Fibroblast of peridontal ligament (primary cell): ENCODE results near the gene DDX39B.
"Not testable (repeated sequence)": the region's sequence is repeated elsewhere in the genome, so short reads cannot be mapped to it uniquely, and the experiment has no call there.

Experiments
- DNase-seq: peaks from one replicate; pipeline ENCODE4 v3.0.0-alpha.2; 2010; ENCODE audit errors: extremely low read depth

Gene DDX39B

DNA sequence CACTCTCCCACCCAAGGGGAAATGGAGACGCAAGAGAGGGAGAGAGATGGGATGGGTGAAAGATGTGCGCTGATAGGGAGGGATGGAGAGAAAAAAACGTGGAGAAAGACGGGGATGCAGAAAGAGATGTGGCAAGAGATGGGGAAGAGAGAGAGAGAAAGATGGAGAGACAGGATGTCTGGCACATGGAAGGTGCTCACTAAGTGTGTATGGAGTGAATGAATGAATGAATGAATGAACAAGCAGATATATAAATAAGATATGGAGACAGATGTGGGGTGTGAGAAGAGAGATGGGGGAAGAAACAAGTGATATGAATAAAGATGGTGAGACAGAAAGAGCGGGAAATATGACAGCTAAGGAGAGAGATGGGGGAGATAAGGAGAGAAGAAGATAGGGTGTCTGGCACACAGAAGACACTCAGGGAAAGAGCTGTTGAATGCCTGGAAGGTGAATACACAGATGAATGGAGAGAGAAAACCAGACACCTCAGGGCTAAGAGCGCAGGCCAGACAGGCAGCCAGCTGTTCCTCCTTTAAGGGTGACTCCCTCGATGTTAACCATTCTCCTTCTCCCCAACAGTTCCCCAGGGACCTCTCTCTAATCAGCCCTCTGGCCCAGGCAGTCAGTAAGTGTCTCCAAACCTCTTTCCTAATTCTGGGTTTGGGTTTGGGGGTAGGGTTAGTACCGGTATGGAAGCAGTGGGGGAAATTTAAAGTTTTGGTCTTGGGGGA lies 34.3 kb upstream of the DDX39B start:
- no peak for DNase-seq

DNA sequence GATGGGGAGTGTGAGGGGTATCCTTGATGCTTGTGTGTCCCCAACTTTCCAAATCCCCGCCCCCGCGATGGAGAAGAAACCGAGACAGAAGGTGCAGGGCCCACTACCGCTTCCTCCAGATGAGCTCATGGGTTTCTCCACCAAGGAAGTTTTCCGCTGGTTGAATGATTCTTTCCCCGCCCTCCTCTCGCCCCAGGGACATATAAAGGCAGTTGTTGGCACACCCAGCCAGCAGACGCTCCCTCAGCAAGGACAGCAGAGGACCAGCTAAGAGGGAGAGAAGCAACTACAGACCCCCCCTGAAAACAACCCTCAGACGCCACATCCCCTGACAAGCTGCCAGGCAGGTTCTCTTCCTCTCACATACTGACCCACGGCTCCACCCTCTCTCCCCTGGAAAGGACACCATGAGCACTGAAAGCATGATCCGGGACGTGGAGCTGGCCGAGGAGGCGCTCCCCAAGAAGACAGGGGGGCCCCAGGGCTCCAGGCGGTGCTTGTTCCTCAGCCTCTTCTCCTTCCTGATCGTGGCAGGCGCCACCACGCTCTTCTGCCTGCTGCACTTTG lies 33.6 kb upstream of the DDX39B start, which contains the start of gene TNF:
Gene TNF (plus strand): TSS at position 231 of the 567 bp plus-strand sequence. CDS start 177 bp downstream, at position 408.
- no peak for DNase-seq

DNA sequence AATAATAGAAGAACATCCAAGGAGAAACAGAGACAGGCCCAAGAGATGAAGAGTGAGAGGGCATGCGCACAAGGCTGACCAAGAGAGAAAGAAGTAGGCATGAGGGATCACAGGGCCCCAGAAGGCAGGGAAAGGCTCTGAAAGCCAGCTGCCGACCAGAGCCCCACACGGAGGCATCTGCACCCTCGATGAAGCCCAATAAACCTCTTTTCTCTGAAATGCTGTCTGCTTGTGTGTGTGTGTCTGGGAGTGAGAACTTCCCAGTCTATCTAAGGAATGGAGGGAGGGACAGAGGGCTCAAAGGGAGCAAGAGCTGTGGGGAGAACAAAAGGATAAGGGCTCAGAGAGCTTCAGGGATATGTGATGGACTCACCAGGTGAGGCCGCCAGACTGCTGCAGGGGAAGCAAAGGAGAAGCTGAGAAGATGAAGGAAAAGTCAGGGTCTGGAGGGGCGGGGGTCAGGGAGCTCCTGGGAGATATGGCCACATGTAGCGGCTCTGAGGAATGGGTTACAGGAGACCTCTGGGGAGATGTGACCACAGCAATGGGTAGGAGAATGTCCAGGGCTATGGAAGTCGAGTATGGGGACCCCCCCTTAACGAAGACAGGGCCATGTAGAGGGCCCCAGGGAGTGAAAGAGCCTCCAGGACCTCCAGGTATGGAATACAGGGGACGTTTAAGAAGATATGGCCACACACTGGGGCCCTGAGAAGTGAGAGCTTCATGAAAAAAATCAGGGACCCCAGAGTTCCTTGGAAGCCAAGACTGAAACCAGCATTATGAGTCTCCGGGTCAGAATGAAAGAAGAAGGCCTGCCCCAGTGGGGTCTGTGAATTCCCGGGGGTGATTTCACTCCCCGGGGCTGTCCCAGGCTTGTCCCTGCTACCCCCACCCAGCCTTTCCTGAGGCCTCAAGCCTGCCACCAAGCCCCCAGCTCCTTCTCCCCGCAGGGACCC lies 32.6 kb upstream of the DDX39B start:
- no peak for DNase-seq

DNA sequence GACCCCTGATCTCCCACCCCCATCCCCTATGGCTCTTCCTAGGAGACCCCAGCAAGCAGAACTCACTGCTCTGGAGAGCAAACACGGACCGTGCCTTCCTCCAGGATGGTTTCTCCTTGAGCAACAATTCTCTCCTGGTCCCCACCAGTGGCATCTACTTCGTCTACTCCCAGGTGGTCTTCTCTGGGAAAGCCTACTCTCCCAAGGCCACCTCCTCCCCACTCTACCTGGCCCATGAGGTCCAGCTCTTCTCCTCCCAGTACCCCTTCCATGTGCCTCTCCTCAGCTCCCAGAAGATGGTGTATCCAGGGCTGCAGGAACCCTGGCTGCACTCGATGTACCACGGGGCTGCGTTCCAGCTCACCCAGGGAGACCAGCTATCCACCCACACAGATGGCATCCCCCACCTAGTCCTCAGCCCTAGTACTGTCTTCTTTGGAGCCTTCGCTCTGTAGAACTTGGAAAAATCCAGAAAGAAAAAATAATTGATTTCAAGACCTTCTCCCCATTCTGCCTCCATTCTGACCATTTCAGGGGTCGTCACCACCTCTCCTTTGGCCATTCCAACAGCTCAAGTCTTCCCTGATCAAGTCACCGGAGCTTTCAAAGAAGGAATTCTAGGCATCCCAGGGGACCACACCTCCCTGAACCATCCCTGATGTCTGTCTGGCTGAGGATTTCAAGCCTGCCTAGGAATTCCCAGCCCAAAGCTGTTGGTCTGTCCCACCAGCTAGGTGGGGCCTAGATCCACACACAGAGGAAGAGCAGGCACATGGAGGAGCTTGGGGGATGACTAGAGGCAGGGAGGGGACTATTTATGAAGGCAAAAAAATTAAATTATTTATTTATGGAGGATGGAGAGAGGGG lies 31.7 kb upstream of the DDX39B start:
- no peak for DNase-seq

DNA sequence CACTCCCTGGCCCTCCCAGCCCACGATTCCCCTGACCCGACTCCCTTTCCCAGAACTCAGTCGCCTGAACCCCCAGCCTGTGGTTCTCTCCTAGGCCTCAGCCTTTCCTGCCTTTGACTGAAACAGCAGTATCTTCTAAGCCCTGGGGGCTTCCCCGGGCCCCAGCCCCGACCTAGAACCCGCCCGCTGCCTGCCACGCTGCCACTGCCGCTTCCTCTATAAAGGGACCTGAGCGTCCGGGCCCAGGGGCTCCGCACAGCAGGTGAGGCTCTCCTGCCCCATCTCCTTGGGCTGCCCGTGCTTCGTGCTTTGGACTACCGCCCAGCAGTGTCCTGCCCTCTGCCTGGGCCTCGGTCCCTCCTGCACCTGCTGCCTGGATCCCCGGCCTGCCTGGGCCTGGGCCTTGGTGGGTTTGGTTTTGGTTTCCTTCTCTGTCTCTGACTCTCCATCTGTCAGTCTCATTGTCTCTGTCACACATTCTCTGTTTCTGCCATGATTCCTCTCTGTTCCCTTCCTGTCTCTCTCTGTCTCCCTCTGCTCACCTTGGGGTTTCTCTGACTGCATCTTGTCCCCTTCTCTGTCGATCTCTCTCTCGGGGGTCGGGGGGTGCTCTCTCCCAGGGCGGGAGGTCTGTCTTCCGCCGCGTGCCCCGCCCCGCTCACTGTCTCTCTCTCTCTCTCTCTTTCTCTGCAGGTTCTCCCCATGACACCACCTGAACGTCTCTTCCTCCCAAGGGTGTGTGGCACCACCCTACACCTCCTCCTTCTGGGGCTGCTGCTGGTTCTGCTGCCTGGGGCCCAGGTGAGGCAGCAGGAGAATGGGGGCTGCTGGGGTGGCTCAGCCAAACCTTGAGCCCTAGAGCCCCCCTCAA lies 30.5 kb upstream of the DDX39B start, which contains the start of gene LTA:
Gene LTA (plus strand): TSS at position 249 of the 871 bp plus-strand sequence. CDS start 454 bp downstream, at position 703.
- no peak for DNase-seq

DNA sequence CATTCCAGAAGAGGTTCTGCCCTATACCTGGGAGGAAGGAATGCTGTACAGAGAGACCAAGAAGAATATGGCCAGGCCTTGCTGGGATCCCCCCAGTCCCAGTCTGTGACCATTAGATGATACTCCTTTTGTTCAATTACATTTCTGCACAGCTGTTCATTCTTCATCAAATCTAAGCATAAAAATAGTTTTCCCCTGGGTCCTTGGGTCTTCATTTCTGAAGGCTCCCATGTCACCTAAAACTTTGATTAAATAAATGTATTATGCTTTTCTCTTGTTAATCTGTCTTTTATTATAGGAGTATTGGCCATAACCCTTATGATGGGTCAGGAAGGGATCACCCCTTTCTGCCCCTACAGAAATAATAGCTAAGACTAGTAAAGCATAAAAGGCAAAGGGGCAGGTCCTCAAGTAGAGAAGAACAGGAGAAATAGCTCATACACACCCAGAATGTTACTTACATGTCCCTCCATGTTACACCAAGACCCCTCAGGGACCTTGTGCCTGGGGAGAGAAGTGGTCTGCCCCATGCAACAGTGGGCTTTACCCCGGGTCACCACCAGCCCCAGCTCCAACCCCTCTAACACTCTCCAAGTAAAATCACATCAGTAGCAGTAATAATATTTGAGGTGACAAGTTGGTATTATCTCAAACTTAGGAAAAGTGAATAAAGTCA lies 28.2 kb upstream of the DDX39B start:
- no peak for DNase-seq

DNA sequence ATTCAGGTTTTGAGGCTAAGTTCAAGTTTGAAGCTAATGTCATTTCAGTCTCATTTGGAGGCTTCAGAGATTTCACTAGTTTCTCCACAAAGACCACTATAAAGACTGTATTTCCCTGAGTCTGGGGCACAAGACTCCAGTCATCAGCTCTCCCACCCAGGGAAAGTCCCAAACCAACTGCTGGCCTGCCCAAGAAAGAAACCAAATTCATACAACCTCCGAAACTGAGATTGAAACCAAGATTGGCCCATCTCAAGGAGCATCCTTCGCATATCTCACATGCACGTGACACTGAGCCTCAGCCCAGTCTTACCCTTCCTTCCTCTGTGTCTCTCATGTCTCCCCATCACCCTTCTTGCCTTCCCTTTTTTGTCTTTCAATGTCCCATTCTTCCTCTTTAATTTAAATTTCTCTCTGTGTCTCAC lies 26.7 kb upstream of the DDX39B start:
- DNase-seq = no peak

DNA sequence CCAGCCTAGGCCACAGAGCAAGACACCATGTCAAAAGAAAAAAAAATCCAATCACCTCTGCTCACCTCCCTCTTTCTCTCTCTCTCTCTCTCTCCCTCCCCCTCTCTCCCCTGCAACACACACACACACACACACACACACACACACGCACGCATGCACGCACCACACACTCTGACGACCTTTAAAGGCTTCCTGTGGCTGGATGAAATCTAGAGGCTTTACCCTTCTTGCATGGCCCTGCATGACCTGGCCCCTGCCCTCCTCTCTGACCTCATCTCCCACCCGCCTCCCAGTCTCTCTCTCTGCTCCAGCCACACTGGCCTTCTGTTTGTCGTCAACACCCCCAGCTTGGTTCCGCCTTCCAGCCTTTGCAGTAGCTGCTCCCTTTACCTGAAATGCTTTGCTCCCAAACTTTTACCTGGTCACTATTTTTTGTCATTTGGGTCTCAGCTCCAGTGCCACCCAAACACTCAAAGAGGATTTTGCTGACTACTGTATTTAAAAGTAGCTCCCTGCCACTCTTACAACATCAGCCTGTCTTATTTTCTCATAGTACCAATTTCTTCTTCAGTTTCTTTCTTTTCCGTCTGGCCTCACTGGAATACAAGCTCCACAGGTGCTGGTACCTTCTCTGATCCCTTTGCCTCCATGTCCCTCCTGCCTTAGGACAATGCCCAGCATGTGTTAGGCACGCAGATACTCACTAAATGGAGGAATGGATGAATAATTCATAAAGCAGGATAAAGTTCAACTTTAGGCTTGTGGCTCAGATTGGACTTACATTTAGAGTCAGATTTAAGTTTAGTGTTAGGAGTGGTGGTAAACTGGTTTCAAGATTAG lies 25.9 kb upstream of the DDX39B start:
- no peak for DNase-seq

DNA sequence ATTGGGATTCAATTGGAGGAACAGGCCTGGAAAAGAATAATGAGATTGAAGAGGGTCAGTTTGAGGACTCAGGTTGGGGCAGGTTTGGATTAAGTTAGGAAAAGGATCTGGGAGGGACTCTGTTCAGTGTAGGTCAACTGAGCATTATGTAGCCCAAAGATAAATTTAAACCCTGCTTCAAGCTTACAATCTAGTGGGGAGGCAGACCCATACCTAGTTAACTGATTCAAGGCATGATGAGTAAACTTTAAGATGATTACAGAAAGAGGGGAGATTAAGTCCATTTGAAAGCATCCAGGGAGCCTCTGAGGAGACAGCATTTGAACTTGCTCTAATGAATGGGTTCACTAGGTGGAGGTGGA lies 18.9 kb upstream of the DDX39B start:
- DNase-seq = no peak

DNA sequence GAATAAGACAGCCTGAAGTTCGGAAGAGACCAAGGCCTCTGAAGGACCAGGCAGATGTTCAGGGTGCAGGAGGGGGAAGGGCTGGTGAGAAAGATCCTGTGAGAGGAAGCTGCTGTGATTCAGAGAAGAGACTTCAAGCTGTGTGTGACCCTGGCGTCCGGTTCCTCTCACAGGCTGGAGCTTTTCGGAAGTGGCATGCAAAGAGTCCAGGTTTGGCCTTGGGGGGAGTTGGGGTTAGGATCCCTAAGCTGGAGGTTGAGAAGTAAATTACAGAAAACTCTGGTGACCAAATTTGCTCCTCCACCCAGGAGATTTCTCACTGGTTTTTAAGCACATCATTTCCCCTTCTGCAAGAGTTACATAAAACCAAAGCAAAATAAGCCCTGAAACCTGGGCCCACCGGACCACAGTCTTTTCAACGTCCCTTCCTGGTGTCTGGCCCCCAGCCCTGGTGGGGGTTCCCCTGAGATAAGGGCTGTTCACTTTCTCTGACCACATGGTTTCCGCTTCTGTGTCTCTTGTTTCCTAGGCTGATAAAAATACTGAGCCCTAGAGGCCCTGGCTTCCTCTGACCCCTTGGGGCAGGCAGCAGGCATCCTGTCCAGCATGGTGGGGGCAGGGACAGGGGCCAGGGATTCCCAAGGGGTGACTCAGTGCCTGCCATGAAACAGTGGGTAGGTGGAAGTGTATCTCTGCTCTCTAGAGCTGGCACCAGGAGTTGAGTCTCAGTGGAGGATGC lies 18.3 kb upstream of the DDX39B start:
- DNase-seq = peak; percentile 11

DNA sequence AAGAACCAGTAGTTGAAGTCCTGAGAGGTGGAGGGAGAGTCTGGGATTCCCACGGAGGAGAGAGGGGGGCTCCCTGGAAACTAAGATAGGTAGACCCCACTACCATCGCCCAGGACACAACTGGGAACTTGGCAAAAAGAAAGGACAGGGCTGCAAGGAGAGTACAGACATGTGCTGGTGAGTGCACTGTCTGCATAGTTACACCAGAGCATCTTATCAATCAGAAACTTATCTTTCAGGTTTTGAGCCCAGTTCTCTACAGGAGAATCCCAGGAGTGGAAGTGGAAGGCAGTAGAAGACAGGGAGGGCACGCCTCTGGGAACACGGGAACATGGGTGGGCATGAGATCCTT lies 17.8 kb upstream of the DDX39B start:
- DNase-seq = no peak

DNA sequence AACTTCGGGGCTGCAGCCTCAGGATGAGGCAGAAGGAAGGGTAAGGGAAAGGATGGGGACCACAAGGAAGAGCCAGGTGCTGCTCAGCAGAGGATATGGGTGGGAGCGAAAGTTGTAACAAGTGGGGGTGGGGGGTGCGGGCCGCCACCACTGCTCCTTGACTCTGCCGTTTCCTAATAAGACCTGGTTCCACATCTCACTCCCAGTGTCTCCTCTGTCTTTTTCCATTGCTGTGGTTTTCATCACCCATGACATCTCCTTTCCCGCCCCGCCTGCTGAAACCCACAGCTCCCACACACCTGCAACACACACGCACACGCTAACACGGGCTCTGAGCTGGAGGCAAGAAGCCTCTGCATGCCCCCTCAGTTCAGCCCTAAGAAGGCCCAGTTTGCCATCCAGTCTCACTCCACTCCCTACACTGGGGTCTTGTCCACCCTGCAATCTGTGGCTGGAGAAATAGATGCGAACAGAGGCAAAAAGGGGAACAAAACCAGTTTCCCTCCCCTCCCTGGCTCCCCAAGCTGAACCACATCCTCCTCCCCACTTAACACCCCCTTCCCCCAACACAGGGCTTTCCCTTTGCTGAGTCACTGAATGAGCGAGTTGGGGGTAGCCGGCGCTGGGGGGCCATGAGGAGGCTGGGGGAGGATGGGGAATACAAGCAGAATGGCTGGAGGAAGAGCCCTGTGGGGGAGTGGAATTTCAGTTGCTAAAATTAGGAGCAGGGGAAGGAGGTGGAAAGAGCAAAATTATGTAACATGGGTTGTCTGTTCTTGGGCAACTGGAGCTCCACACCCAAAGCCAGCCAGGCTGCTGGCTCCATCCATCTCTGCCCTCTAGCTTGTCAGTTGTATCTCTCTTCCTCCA lies 17.1 kb upstream of the DDX39B start:
- DNase-seq = peak; percentile 18

DNA sequence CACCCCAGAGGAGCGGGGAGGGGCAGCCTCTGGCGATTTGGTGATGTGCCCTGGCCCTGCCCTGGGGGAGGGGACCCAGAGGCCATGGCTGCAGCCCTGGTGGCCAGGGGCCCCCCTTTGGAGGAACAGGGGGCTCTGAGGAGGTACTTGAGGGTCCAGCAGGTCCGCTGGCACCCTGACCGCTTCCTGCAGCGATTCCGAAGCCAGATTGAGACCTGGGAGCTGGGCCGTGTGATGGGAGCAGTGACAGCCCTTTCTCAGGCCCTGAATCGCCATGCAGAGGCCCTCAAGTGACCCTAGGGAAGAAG lies 16.5 kb upstream of the DDX39B start:
- DNase-seq = no peak

DNA sequence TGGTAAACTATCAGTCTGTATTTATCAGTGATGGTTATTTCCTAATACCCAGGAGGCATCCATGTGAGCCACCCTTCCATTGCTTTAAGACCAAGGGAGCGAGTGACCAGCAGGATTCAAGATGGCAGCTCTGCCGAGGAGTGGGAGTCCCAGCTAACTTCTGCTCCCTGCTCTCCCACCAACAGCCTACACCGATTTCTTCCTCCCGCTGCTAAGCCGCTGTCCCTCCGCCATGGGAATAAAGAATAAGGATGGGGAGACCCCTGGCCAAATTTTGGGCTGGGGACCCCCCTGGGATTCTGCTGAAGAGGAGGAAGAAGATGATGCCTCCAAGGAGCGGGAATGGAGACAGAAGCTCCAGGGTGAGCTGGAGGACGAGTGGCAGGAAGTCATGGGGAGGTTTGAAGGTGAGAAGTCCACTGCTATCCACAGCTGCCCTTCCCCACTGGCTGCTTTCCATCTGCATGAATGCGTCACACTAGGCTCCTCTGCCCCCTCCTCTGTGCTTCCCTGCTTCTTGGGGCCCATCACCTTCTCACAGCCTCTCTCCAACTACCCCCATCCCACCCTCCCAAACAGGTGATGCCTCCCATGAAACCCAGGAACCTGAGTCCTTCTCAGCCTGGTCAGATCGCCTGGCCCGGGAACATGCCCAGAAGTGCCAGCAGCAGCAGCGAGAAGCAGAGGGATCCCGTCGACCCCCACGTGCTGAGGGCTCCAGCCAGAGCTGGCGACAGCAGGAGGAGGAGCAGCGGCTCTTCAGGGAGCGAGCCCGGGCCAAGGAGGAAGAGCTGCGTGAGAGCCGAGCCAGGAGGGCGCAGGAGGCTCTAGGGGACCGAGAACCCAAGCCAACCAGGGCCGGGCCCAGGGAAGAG lies 15.9 kb upstream of the DDX39B start:
- DNase-seq = no peak

DNA sequence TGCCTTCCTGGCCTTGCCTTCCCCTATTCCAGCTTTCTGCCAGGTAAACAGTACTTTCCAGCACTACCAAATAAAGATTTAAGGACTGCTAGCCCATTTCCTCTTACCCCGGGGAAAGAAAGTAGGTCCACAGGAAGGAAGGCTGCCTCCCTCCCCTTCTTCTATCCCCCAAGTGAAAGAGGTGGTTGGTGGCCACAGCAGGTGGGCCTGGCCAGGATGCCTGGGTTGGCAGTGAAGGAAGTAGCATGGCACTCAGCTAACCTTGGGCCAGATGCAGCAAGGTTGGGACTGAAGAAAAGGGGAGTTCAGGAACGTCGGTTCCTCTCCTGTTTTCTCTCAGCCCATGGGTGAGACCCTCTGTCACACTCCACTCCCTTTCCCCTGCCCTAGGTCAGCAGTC lies 14.5 kb upstream of the DDX39B start:
- no peak for DNase-seq

DNA sequence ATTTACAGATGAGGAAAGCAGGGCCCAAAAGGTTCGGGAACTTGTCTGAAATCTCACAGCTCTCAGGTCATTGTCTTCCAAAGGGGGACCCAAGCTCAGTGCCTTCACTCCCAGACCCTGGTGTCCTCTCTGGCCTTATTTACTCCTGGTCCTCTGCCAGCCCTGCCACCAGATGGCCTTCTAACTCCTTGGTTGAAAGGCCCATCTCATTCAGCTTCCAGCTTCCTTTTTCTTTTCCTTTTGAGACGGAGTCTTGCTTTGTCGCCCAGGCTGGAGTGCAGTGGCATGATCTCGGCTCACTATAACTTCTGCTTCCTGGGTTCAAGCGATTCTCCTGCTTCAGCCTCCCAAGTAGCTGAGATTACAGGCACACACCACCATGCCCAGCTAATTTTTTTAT lies 9.6 kb upstream of the DDX39B start:
- DNase-seq = not testable (repeated sequence)

DNA sequence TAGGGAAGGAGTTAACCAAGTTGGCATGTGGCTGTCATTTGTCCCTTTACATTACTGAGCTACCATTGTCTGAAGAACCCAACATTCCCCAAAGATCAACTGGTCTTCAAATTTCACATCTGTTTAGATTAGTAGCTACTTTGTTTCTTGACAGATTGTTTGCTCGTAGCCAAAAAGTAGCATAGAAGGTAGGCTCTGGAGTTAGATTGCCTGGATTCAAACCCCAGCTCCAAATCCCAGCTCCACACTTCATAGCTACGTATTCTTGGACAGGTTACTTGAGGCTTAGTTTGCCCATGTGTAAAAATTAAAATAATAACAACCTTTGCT lies 6.7 kb upstream of the DDX39B start:
- no peak for DNase-seq
